Heart left ventricle (tissue), 16 donors: ENCODE results near the gene SCG5. TPM values are rescaled to one million over a fixed set of nuclear protein-coding genes. Genes with fewer than 3 reads are reported as not detected.

Experiments
- ATAC-seq, 4 donors: fragments of 200-7000 bp; cut with Tn5 transposase; one replicate each; pipeline ENCODE4 v1.9.1; 2020 to 2022; ENCODE audit warnings: moderate library complexity in 4 of 4, mild to moderate bottlenecking in 3 of 4, moderate number of reproducible peaks in 1 of 4
- DNase-seq, 5 donors: peaks; one replicate each; pipeline ENCODE4 v3.0.0-alpha.2; 2020
- H3K27ac ChIP-seq, 12 donors: fragments of 200-600 bp; sonication (generic) in 4 of 12; one replicate each; pipeline versions ENCODE4 v1.5.0 to v1.8.0; 2016 to 2022; ENCODE audit warnings: mild to moderate bottlenecking in 2 of 12
- H3K27me3 ChIP-seq, 9 donors: fragments of 200-600 bp; sonication (generic) in 2 of 9; one replicate each; pipeline versions ENCODE4 v1.5.1 to v1.8.0; 2016 to 2022; ENCODE audit warnings: mild to moderate bottlenecking in 3 of 9
- H3K36me3 ChIP-seq, 9 donors: fragments of 200-600 bp; sonication (generic) in 2 of 9; one replicate each; pipeline versions ENCODE4 v1.5.0 to v1.8.0; 2018 to 2022; ENCODE audit warnings: mild to moderate bottlenecking in 2 of 9
- H3K4me1 ChIP-seq, 12 donors: fragments of 200-600 bp; sonication (generic) in 4 of 12; one replicate each; pipeline versions ENCODE4 v1.5.0 to v1.8.0; 2016 to 2022; ENCODE audit warnings: mild to moderate bottlenecking in 3 of 12
- H3K4me3 ChIP-seq, 12 donors: fragments of 200-600 bp; sonication (generic) in 4 of 12; one replicate each; pipeline versions ENCODE4 v1.5.0 to v1.8.0; 2017 to 2022; ENCODE audit warnings: mild to moderate bottlenecking in 9 of 12, moderate library complexity in 4 of 12
- H3K9me3 ChIP-seq, 12 donors: fragments of 200-600 bp; sonication (generic) in 4 of 12; one replicate each; pipeline versions ENCODE4 v1.5.0 to v1.8.0; 2016 to 2022; ENCODE audit warnings: mild to moderate bottlenecking in 1 of 12
- CTCF ChIP-seq, 12 donors: fragments of 200-600 bp; sonication (generic) in 4 of 12; IDR thresholded peaks; one replicate each; pipeline versions ENCODE4 v1.5.0 to v1.8.0; 2018 to 2022; ENCODE audit warnings: antibody characterized with exemption in 12 of 12, mild to moderate bottlenecking in 5 of 12
- POLR2A ChIP-seq, 2 donors: fragments of 450-650 bp; IDR thresholded peaks; one replicate each; pipeline ENCODE4 v1.6.1; 2017; ENCODE audit warnings: antibody characterized with exemption in 2 of 2, mild to moderate bottlenecking in 2 of 2, moderate library complexity in 2 of 2
- WGBS, 4 donors: extraction: QIAGEN DNeasy Blood & Tissue Kit in 2 of 4; methylation state at CpG; one replicate each; pipeline versions ENCODE4 v1.1.5 to v1.1.7; 2013 to 2018; 5-methylcytosine and 5-hydroxymethylcytosine counted together
- intact Hi-C, 10 donors: fragments of 100-400 bp; cut with DNase I; formaldehyde crosslinking; loops; one replicate each; pipeline versions ENCODE4 v1.11.1 to v1.14.2; 2022
- polyA plus RNA-seq, 2 donors: library from polyadenylated mRNA; stranded (reverse); fragments of 200-250 nt; gene quantifications; one replicate each; pipeline ENCODE4 v1.2.3, GENCODE V29; 2013
- total RNA-seq, 9 donors: library from RNA; depleted of rRNA in 2 of 9; stranded (reverse); fragments of >200 nt in 2 of 9; fragmentation: NEBNext Ultra II Directional in 3 of 9; extraction: Animal tissue kit (Norgen Biotek cat#: 25700) in 3 of 9; gene quantifications; one replicate each; pipeline versions ENCODE4 v1.1.0 to v1.2.4, GENCODE V29; 2016 to 2023
- donor health status: ischemic (EF 13 %, LVEDD 7.1; RV severe dilation, severe dysfunction).
- donor health status: healthy with polysubstance abuse.
- donor health status: DM: no; HTN: yes; CAD: no.
- donor health status: DM: no; HTN: no; CAD: no.
- donor health status: ischemic (EF 25% LVEDD 6.9; RV normal size, moderate dysfunction).
- donor health status: ischemic (EF 25% LVEDD 5.7; RV mildly dilated, moderate dysfunction).
- donor health status: healthy.
- donor health status: DM: yes; HTN: yes; CAD: no.
- donor health status: ischemic (EF 35%, LVEDD 5.7; RV mildly dilated, moderate dysfunction).
- donor health status: nonischemic (EF 11% LVEDD 7.7; RV severe dilation, severe dysfunction).
- donor health status: DM: yes; HTN: yes; CAD: no.
- donor health status: PGD.
- donor health status: ischemic (EF 29% LVEDD 5.4; RV normal size, mild dysfunction).
- donor health status: nonischemic (EF 23%, LVEDD 6.1; RV moderate dilation, normal function).

The SCG5 gene
- total and polyA plus RNA-seq, 11 donors, result 0.54 to 5.3 (median 0.84) TPM; not detected in 7

GRCh38 chr15:32676169-32676568, 34.7 kb downstream of the SCG5 start:
- H3K27ac ChIP-seq, result no peak overlapping the region
- DNase-seq (no peak), ATAC-seq (no peak)
- intact Hi-C loops, result loop anchor here in 1 of 10 donors (10.0 kb wide), 1 partner anchor 119 kb away; no protein-coding TSS in a partner anchor
- TF ChIP-seq CTCF (IDR thresholded peaks at IDR 0.05), result no peak
- TF ChIP-seq POLR2A (IDR thresholded peaks at IDR 0.05), result no peak
- no peaks in the 10 kb centered on the region for H3K27me3 ChIP-seq
- 59 to 79% (median 68%) methylated on average over 2 of the region's 2 CpGs for WGBS, 4 donors
- H3K4me3 ChIP-seq, result no peak overlapping the region
- no peaks in the 10 kb centered on the region for H3K9me3 ChIP-seq
- H3K4me1 ChIP-seq, result no peaks in the 10 kb centered on the region
- no peaks in the 10 kb centered on the region for H3K36me3 ChIP-seq

GRCh38 chr15:32677238-32677750, 35.8 kb downstream of the SCG5 start:
- 72 to 82% (median 80%) methylated on average over 5 of the region's 5 CpGs for WGBS, 4 donors
- Histone ChIP-seq H3K27me3 (no peaks in the 10 kb centered on the region), H3K9me3 (no peaks in the 10 kb centered on the region), H3K4me1 (peaks cover 0 to 3% (median 0%) of the 10 kb centered on the region in 12 donors), H3K27ac (no peak overlapping the region), H3K36me3 (no peaks in the 10 kb centered on the region), H3K4me3 (no peak overlapping the region)
- TF ChIP-seq POLR2A (IDR thresholded peaks at IDR 0.05) (no peak), CTCF (IDR thresholded peaks at IDR 0.05) (no peak)
- DNase-seq (no peak), ATAC-seq (no peak)
- intact Hi-C loops, result loop anchor here in 1 of 10 donors (10.0 kb wide), 1 partner anchor 118 kb away; no protein-coding TSS in a partner anchor

GRCh38 chr15:32679298-32679690, 37.8 kb downstream of the SCG5 start:
- Histone ChIP-seq H3K27me3 (no peaks in the 10 kb centered on the region), H3K9me3 (no peaks in the 10 kb centered on the region), H3K4me3 (no peak overlapping the region), H3K36me3 (no peaks in the 10 kb centered on the region), H3K4me1 (peaks cover 0 to 15% (median 0%) of the 10 kb centered on the region in 12 donors), H3K27ac (no peak overlapping the region)
- DNase-seq, result no peak
- 90 to 97% (median 96%) methylated on average over 4 of the region's 4 CpGs for WGBS, 4 donors
- intact Hi-C loops, result loop anchor here in 1 of 10 donors (10.0 kb wide), 1 partner anchor 116 kb away; no protein-coding TSS in a partner anchor
- no peak for ATAC-seq
- TF ChIP-seq POLR2A (IDR thresholded peaks at IDR 0.05), result no peak
- TF ChIP-seq CTCF (IDR thresholded peaks at IDR 0.05), result no peak

- TF ChIP-seq CTCF (IDR thresholded peaks at IDR 0.05) (no peak), POLR2A (IDR thresholded peaks at IDR 0.05) (no peak)
- H3K4me3 ChIP-seq, result no peak overlapping the region
- WGBS, 4 donors, result 76 to 89% (median 85%) methylated on average over 3 of the region's 3 CpGs
- H3K36me3 ChIP-seq, result no peaks in the 10 kb centered on the region
- DNase-seq, result no peak
- ATAC-seq, result peak in 2 of 4 donors; percentile 39 to 56
- no peaks in the 10 kb centered on the region for H3K27me3 ChIP-seq
- peaks cover 0 to 24% (median 0%) of the 10 kb centered on the region in 12 donors for H3K4me1 ChIP-seq
- intact Hi-C loops, result loop anchor here in 1 of 10 donors (10.0 kb wide), 1 partner anchor 232 kb away; no protein-coding TSS in a partner anchor
- H3K27ac ChIP-seq, result no peak overlapping the region
- no peaks in the 10 kb centered on the region for H3K9me3 ChIP-seq
These were observed 41.1 kb downstream of the SCG5 start for GRCh38 chr15:32682569-32682968.
